Esophagus squamous epithelium (tissue), 5 donors: ENCODE data around the gene TRAK1. TPM values are rescaled to one million over a fixed set of nuclear protein-coding genes. Genes with fewer than 3 reads are reported as not detected.

Experiments used
- DNase-seq: peaks from one replicate; lab custom pipeline; 2025; lab: John Stamatoyannopoulos, UW
- H3K27ac ChIP-seq, 4 donors: fragments of 200-600 bp; sonication (generic); one replicate each; pipeline ENCODE4 v1.5.1; 2016 to 2019; ENCODE audit warnings: mild to moderate bottlenecking in 1 of 4
- H3K27me3 ChIP-seq, 4 donors: fragments of 200-600 bp; sonication (generic); 1 replicate in 3 of 4; 2 replicates in 1 of 4; pipeline versions ENCODE4 v1.5.1 to v1.6.0; 2017 to 2021; ENCODE audit warnings: antibody characterized with exemption in 1 of 4
- H3K36me3 ChIP-seq, 3 donors: fragments of 200-600 bp; sonication (generic); one replicate each; pipeline ENCODE4 v1.5.1; 2016 to 2019
- H3K4me1 ChIP-seq, 3 donors: fragments of 200-600 bp; sonication (generic); one replicate each; pipeline ENCODE4 v1.5.1; 2017 to 2019
- H3K4me3 ChIP-seq, 4 donors: fragments of 200-600 bp; sonication (generic); 1 replicate in 3 of 4; 2 replicates in 1 of 4; pipeline ENCODE4 v1.5.1; 2016 to 2019; ENCODE audit warnings: mild to moderate bottlenecking in 2 of 4, moderate library complexity in 1 of 4
- H3K9me3 ChIP-seq, 3 donors: fragments of 200-600 bp; sonication (generic); one replicate each; pipeline ENCODE4 v1.5.1; 2016 to 2019
- CTCF ChIP-seq, 6 experiments: fragments of 450-650 bp in 4 of 6; fragments of 200-600 bp in 2 of 6; sonication (generic) in 2 of 6; IDR thresholded peaks; one replicate each; pipeline ENCODE4 v1.5.1; 2016 to 2019; ENCODE audit warnings: antibody characterized with exemption in 6 of 6, mild to moderate bottlenecking in 4 of 6, moderate library complexity in 4 of 6
- POLR2A ChIP-seq, 4 donors: fragments of 450-650 bp; IDR thresholded peaks; one replicate each; pipeline ENCODE4 v1.6.1; 2017; ENCODE audit warnings: antibody characterized with exemption in 4 of 4, mild to moderate bottlenecking in 4 of 4, moderate library complexity in 3 of 4
- WGBS, 2 donors: methylation state at CpG; one replicate each; pipeline ENCODE4 v1.1.5; 2018; 5-methylcytosine and 5-hydroxymethylcytosine counted together
- intact Hi-C: fragments of 100-400 bp; cut with DNase I; formaldehyde crosslinking; loops from one replicate; pipeline ENCODE4 v1.15.0; 2022
- total RNA-seq, 4 donors: library from RNA; depleted of rRNA; stranded (reverse); fragments of >200 nt; gene quantifications; one replicate each; pipeline ENCODE4 v1.1.0, GENCODE V29; 2016
- donor health status: DM: yes; HTN: yes; CAD: no.

Gene TRAK1
- total RNA-seq, 4 donors from 2014 or later: 31.8 to 40.6 (median 37.7) TPM

- Histone ChIP-seq H3K4me3 (no peak overlapping the region), H3K36me3 (no peaks in the 10 kb centered on the region), H3K27me3 (no peaks in the 10 kb centered on the region), H3K4me1 (peaks cover 19 to 75% (median 37%) of the 10 kb centered on the region in 3 donors), H3K9me3 (no peaks in the 10 kb centered on the region), H3K27ac (no peak overlapping the region)
- intact Hi-C loops: loop anchor here (5.0 kb wide), 1 partner anchor 76 kb away; no protein-coding TSS in a partner anchor
- no peak for DNase-seq
- TF ChIP-seq POLR2A (IDR thresholded peaks at IDR 0.05) (no peak), CTCF (IDR thresholded peaks at IDR 0.05) (no peak)
- 88 to 100% methylated on average over 1 of the region's 1 CpG for WGBS, 2 donors
Observed at GRCh38 chr3:42116466-42116865, 25.3 kb downstream of the TRAK1 start.

- Histone ChIP-seq H3K4me1 (peaks cover 24 to 84% (median 46%) of the 10 kb centered on the region in 3 donors), H3K4me3 (no peak overlapping the region), H3K27ac (peak overlapping the region in 1 of 4 donors; percentile 55), H3K36me3 (no peaks in the 10 kb centered on the region), H3K9me3 (no peaks in the 10 kb centered on the region), H3K27me3 (no peaks in the 10 kb centered on the region)
- no peak for DNase-seq
- intact Hi-C loops: loop anchor here (5.0 kb wide), 1 partner anchor 75 kb away; no protein-coding TSS in a partner anchor
- 14 to 39% methylated on average over 14 of the region's 14 CpGs for WGBS, 2 donors
- TF ChIP-seq CTCF (IDR thresholded peaks at IDR 0.05) (peak in 5 of 6 experiments; percentile 38 to 66 (median 47)), POLR2A (IDR thresholded peaks at IDR 0.05) (no peak)
Observed at GRCh38 chr3:42117175-42118008, 26.2 kb downstream of the TRAK1 start.

GRCh38 chr3:42118762-42119361 is 27.7 kb downstream of the TRAK1 start:
- Histone ChIP-seq H3K27ac (peak overlapping the region in 3 of 4 donors; percentile 32 to 68 (median 40)), H3K4me1 (peaks cover 34 to 97% (median 60%) of the 10 kb centered on the region in 3 donors), H3K36me3 (no peaks in the 10 kb centered on the region), H3K9me3 (no peaks in the 10 kb centered on the region), H3K27me3 (no peaks in the 10 kb centered on the region), H3K4me3 (no peak overlapping the region)
- TF ChIP-seq CTCF (IDR thresholded peaks at IDR 0.05) (peak in 5 of 6 experiments; percentile 13 to 51 (median 18)), POLR2A (IDR thresholded peaks at IDR 0.05) (no peak)
- intact Hi-C loops: loop anchor here (5.0 kb wide), 1 partner anchor 73 kb away; no protein-coding TSS in a partner anchor
- DNase-seq: no peak
- 39 to 59% methylated on average over 2 of the region's 2 CpGs for WGBS, 2 donors

GRCh38 chr3:42119561-42120355 is 28.6 kb downstream of the TRAK1 start:
- TF ChIP-seq CTCF (IDR thresholded peaks at IDR 0.05) (no peak), POLR2A (IDR thresholded peaks at IDR 0.05) (no peak)
- no peak overlapping the region for H3K4me3 ChIP-seq
- no peaks in the 10 kb centered on the region for H3K27me3 ChIP-seq
- 66 to 72% methylated on average over 7 of the region's 7 CpGs for WGBS, 2 donors
- no peaks in the 10 kb centered on the region for H3K9me3 ChIP-seq
- H3K36me3 ChIP-seq: no peaks in the 10 kb centered on the region
- intact Hi-C loops: loop anchor here (5.0 kb wide), 1 partner anchor 73 kb away; no protein-coding TSS in a partner anchor
- no peak for DNase-seq
- peak overlapping the region in 3 of 4 donors; percentile 32 to 68 (median 40) for H3K27ac ChIP-seq
- H3K4me1 ChIP-seq: peaks cover 37 to 98% (median 60%) of the 10 kb centered on the region in 3 donors
